22Rv1 (cell line): ENCODE results near the gene RIT2.

Source experiments
- H3K27ac ChIP-seq: fragments of 450-650 bp; 2 replicates; pipeline ENCODE4 v1.5.1; 2017
- CTCF ChIP-seq: fragments of 450-650 bp; IDR thresholded peaks from 2 replicates; pipeline ENCODE4 v1.5.1; 2017; ENCODE audit warnings: mild to moderate bottlenecking
- ZFX ChIP-seq: fragments of 450-650 bp; IDR thresholded peaks from 2 replicates; pipeline ENCODE4 v1.6.1; 2017; ENCODE audit warnings: antibody characterized with exemption, borderline replicate concordance

Gene RIT2

GRCh38 chr18:42719221-42719620 is 396.3 kb downstream of the RIT2 start:
- no peak overlapping the region for H3K27ac ChIP-seq
- no peak for TF ChIP-seq ZFX
- TF ChIP-seq CTCF: no peak

- no peak overlapping the region for H3K27ac ChIP-seq
- no peak for TF ChIP-seq CTCF
- no peak for TF ChIP-seq ZFX
These were observed 403.4 kb downstream of the RIT2 start for GRCh38 chr18:42712065-42712464.

GRCh38 chr18:42707080-42707479 is 408.4 kb downstream of the RIT2 start:
- peak overlapping the region; percentile 93 for H3K27ac ChIP-seq
- no peak for TF ChIP-seq CTCF
- TF ChIP-seq ZFX: no peak

- TF ChIP-seq ZFX: no peak
- TF ChIP-seq CTCF: no peak
These were observed 408.9 kb downstream of the RIT2 start for GRCh38 chr18:42706618-42707017.

GRCh38 chr18:42706029-42706608 is 409.4 kb downstream of the RIT2 start:
- peak overlapping the region; percentile 93 for H3K27ac ChIP-seq
- TF ChIP-seq CTCF (no peak), ZFX (no peak)

More at GRCh38 chr18:42706618-42707017, 408.9 kb downstream of the RIT2 start:
- peak overlapping the region; percentile 93 for H3K27ac ChIP-seq
